ENCODE measurements around the gene FAM83G.
A peak's percentile ranks its signal among the peaks of the same experiment; 100 is the strongest.
"Not testable (repeated sequence)": the region's sequence is repeated elsewhere in the genome, so short reads cannot be mapped to it uniquely, and the experiment has no call there.

Gene FAM83G

GRCh38 chr17:18954321-18954720, 50.2 kb downstream of the FAM83G start:
- DNase-seq (ENCODE audit: low spot score) = no peak

DNA sequence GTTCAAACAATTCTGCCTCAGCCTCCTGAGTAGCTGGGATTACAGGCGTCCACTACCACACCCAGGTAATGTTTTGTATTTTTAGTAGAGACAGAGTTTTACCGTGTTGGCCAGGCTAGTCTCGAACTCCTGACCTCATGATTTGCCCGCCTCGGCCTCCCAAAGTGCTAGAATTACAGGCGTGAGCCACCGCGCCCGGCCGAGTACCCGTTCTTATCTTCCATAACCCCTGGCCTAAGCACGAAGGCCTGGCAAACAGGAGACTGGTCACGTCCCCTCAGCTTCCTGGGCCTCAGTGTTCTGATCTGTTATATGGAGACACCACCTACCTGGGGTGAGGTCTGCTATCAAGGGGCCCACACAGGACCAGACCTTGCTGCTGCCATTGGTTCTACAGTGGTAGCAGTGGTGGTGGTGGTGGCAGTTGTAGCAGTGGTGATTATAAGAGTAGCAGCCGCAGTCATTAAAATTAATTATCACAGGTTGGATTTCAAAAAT, 51.3 kb downstream of the FAM83G start:
- no peak for DNase-seq (ENCODE audit: low spot score)

GRCh38 chr17:18951941-18952842, 52.4 kb downstream of the FAM83G start, which contains the start of gene SLC5A10:
Gene SLC5A10, plus strand, starts transcription at chr17:18952165. Its CDS starts 41 bp downstream, at chr17:18952206.
- peak; percentile 36 for DNase-seq (ENCODE audit: low spot score)

DNA sequence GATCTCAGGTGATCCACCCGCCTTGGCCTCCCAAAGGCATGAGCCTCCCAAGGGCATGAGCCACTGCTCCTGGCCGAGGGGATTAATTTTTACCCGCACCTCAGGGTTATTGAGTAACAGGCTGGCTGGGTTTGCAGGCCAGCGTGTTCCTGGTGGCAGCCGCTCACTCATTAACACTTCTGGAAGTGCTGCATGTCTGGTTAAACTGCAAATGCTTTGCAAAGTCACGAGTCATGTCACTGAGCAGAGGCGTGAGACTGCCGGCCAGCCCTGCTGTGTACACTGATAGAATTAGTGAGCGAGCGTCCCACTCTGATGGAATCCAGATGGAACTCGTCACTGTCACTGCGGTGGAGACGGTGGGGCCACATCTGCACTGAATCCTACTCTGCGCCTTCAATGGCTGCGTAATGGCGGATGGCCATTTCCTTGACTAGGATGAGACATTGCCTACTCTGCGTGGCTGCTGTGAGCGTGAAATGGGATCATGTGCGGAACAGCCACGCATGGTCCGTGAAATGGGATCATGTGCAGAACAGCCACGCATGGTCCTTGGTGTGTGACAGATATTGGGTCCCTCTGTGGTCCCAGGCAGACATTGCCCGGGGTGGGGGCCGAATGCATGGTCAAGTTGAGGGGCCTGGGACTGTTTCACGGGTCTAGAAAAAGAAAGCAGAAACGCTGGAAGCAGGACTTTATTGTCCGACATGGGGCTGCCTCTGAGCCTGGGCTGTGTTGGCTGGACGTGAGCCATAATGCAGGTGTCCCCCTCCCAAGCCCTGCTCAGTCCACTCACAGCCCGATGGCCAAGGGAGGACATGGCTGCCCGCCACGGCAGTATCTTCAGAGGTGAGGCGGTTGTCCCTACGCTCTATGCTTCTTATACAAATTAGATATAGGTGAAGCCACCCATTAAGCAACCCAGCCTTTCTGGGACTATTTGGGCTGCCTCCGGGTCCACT, 53.3 kb downstream of the FAM83G start:
- DNase-seq (ENCODE audit: low spot score) = peak; percentile 82

DNA sequence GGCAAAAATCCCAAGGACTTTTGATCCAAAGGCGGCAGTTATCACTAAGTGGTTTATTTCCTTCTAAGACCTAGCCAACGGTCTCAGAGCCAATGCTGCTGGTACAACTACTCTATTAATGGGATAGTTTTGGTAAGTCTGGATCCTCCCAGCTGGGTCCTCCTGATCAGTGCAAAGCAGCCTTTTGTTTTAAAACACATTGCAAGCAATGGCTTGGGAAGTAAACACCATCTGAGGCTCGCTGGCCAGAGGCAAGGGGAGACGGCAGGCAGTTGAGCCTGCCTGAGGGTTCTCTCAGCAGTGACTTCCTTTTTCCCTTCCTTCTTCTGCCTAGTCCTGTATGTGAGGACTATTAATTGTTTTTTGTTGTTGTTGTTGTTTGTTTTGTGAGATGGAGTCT, 54.2 kb downstream of the FAM83G start:
- no peak for DNase-seq (ENCODE audit: low spot score)

DNA sequence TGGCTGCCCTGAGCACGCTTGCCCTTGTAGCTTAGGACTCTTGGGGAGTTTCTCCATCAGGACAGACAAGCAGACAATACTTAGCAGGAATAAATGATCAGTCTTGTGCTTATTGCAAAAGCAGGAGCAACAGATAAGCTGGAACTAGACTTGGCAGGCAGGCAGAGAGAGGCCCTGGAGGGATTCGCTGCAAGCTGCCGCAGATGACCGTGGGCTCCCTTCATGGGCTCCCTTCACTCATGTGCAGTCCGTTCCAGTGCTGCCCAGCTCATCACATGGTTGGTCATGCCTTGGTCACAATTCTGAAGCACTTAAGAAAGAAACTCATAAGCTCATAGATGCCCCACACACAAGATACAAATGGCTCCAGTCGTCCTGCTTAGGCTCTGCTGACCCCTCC, 55.0 kb downstream of the FAM83G start:
- no peak for DNase-seq (ENCODE audit: low spot score)

DNA sequence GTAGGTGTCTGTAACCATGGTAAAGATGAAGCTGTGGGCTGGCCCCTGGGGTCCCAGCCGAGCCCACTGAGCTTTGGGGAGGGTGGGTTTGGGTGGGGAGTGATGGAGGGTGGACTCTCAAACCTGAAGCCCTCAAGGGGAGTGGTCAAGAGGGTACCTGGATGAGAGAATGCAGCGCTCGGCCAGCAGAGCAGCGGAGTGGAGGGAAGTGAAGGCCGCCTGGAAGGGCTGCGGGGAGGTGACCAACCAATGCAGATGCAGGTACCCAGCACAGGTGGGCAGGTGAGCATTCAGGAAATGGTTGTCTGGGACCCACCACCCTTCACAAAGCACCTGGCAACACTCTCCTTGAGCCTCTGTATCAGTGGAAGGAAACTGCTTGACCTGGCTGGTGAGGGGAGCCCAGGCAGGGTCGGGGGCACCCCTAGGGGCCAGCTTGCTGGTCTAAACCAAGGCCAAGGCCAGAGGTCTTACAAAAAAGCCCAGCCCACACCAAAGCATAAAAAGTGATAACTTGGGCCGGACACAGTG, 56.0 kb downstream of the FAM83G start:
- DNase-seq (ENCODE audit: low spot score) = no peak

- DNase-seq (ENCODE audit: low spot score) = no peak
Measured at GRCh38 chr17:18947866-18948265, 56.7 kb downstream of the FAM83G start.

DNA sequence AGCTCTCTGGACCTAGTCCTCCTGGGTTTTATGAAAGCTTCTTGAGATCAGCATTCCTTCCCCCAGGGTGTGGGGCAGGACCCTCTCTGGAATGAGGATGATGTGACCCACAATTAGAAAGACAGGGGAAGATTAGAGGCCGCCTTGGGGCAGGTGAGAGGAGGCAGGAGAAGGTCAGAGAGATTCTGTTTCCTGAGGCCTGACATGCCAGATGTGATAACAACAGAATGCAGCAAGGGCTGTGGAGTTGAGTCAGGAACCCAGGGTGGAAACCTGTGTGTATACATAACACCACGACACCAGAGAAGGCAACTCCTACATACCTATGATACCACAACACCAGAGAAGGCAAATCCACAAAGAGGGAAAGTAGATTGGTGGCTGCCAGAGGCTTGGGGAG, 58.0 kb downstream of the FAM83G start:
- no peak for DNase-seq (ENCODE audit: low spot score)

DNA sequence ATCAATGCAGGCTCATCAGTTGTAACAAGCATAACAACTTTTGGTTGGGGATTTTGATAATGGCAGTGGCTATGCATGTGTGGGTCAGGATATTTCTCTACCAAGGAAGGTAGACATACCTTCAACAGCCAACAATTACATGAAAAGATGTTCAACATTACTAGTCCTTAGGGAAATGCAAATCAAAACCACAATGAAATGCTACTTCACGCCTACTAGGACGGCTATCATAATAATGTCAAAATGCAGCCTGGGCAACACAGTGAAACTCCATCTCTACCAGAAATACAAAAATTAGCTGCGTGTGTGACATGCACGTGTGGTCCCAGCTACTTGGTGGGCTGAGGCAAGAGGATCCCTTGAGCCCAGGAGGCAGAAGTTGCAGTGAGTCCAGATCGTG, 59.9 kb downstream of the FAM83G start:
- DNase-seq (ENCODE audit: low spot score) = no peak

- DNase-seq (ENCODE audit: low spot score) = no peak
Measured at GRCh38 chr17:18938692-18939023, 65.9 kb downstream of the FAM83G start.

GRCh38 chr17:18937981-18938691, 66.4 kb downstream of the FAM83G start:
- no peak for DNase-seq (ENCODE audit: low spot score)

DNA sequence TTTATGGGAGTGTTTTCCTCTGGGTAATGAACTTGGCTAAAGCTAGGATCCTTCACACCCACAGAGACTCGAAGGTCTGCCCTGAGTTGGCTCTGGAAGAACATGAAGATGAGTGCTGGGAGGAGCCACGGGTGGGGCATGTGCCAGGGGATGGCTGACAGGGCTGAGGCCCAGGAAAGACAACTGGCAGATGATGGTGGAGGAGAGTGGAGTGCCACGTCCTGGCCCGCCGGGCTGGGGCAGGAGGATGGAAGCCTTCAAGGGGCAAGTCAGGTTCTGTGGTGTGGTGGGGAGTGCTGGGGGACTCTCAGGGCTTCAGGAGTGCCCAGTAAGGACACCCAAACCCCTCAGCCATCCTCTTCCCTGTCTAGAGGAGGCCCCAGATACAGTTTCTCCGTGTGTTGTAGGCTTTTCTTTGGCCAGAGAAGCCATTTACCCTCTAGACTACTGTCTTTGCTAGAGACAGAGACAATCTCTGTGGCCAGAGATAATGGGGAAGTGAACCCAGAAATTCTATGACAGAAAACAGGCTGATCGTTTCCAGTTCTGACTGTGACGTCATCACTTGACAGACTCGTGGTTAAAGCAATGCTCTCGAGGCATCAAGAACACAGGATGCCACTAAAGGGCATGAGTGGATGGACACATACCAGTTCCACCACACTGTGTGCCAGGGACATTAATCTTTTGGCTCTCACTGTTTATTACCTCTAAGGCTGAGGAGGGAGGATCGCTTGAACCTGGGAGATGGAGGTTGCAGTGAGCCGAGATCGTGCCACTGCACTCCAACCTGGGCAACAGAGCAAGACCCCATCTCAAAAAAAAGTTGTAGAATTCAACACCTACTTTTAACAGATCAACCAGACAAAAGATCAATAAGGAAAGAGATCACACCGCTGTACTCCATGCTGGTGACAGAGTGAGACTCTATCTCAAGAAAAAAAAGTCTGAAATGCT, 71.2 kb downstream of the FAM83G start:
- DNase-seq (ENCODE audit: low spot score) = no peak

GRCh38 chr17:18932360-18933055, 72.1 kb downstream of the FAM83G start:
- no peak for DNase-seq (ENCODE audit: low spot score)

DNA sequence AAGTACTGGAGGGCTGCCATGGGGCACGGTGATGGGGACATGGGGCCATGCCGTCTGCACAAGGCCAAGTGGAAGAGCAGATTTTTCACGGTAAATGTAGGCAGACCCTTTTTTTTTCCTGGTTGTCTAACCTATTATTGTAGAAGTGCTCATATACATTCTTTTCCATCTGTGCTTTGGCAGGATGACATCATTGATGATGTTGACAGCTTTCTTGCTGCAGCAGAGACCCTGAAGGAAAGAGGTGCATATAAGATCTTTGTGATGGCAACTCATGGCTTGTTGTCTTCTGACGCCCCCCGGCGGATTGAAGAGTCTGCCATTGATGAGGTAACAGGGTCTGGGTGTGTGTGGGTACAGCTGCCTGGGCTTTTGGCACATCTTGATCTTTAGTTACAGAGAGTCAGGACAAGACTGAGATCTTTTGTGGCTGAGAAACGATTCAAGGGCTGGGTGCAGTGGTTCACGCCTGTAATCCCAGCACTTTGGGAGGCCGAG, 75.9 kb downstream of the FAM83G start:
- no peak for DNase-seq (ENCODE audit: low spot score)

DNA sequence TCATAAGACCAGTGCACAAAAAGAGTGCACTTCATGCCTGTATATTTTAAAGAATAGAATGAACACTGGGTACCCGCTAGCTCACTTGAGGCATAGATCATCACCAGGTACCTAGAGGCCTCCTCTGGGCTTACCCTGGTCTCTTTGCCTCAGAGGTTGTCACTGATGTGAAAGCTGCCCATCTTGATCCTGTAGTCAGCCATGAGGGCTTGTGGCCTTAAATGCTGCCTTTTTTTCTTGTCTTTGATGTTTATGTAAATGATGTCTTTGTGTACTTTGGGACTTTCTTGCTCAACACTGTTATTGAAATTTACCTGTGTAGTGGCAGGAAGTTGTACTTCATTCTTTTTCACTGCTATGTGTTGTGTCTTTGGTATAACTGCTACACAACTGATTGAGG, 79.4 kb downstream of the FAM83G start:
- DNase-seq (ENCODE audit: low spot score) = no peak

DNA sequence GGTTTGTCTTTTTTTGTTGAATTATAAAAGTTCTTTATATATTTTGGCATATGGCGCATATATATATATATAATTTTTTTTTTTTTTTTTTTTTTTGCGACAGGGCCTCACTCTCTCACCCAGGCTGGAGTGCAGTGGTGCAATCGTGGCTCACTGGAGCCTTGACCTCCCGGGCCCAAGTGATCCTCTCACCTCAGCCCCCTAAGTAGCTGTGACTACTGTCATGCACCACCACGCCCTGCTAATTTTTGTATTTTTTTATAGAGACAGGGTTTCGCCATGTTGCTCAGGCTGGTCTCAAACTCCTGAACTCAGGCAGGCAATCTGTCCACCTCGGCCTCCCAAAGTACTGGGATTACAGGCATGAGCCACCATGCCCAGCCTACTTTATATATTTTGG, 82.0 kb downstream of the FAM83G start:
- DNase-seq (ENCODE audit: low spot score) = not testable (repeated sequence)

- DNase-seq (ENCODE audit: low spot score) = no peak
Measured at GRCh38 chr17:18921912-18922451, 82.6 kb downstream of the FAM83G start.

DNA sequence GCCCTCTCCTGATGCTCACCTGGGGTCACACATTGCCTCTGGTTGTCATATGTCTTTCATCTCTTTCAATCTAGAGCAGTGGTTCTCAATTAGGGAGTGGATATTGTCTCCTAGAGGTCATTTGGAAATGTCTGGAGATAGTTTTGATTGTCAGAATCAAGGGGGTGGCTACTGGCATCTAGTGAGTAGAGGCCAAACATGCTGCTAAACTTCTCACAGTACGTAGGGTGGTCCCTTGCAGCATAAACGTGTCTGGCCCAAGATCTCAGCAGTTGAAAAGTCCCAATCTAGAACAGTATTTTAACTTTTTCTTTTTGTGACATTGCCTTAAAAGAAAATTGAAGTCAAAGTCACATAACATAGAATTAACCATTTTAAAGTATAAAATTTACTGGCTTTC, 83.1 kb downstream of the FAM83G start:
- no peak for DNase-seq (ENCODE audit: low spot score)

Data from SK-N-DZ (cell line).